Renal cortex interstitium (tissue), 11 donors: ENCODE results near the gene LRCH3. TPM values are rescaled to one million over a fixed set of nuclear protein-coding genes. Genes with fewer than 3 reads are reported as not detected.
A peak's percentile ranks its signal among the peaks of the same experiment; 100 is the strongest.
"Not testable (repeated sequence)": the region's sequence is repeated elsewhere in the genome, so short reads cannot be mapped to it uniquely, and the experiment has no call there.

ENCODE experiments used
- DNase-seq, 11 donors: peaks; one replicate each; pipeline ENCODE4 v3.0.0-alpha.2; 2013; ENCODE audit warnings: low read depth in 9 of 11, low spot score in 4 of 11; ENCODE audit errors: extremely low read depth in 1 of 11
- polyA plus RNA-seq, 3 donors: library from polyadenylated mRNA; unstranded; fragments of 120-200 nt; gene quantifications; one replicate each; pipeline ENCODE4 v1.2.1, GENCODE V29; 2013; ENCODE audit not compliant: insufficient read length in 3 of 3

Gene LRCH3
- polyA plus RNA-seq, 3 donors, result 39.6 to 48.9 (median 39.7) TPM

GRCh38 chr3:197906023-197906849 lies 115.2 kb downstream of the LRCH3 start:
- peak; percentile 73 to 86 (median 78) for DNase-seq

DNA sequence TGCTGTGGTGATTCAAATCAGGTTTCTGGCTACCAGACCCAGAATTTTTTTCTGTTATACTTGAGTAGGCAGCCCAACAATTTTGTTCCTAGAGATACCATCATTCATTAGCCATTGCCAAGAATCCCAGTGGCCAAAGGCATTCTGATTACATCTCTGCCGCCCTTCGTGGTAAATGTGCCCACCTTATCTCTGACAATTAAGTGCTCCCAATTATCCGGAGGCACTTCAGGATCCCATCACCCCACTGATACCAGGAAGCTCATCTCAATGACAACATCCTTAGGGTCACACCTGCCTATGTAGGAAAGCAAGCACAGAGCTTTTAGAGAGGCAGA lies 115.8 kb downstream of the LRCH3 start:
- DNase-seq, result no peak

DNA sequence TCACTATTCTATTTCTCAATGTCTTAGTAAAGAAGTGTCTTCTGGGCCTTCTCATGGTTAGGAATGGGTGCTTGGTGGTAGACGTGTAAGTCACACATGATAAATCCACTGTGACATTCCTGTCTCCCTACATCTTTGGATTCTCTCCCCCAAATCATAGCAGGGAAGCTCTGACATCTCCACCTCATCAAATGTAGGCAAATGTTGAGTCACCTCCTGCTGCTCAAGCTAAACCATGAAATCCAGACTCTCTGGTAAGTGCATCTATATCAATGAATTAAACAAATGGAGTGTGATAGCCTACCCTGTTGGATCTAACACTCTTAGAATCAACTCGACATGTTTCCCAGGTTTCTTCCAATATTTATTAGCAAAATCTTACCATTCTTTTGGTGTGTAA lies 116.1 kb downstream of the LRCH3 start:
- no peak for DNase-seq

GRCh38 chr3:197908550-197908949 lies 117.5 kb downstream of the LRCH3 start:
- not testable (repeated sequence) for DNase-seq

GRCh38 chr3:197908957-197909701 lies 118.1 kb downstream of the LRCH3 start:
- DNase-seq, result no peak

- peak in 1 of 11 donors; percentile 11 for DNase-seq
These were observed 121.9 kb downstream of the LRCH3 start for GRCh38 chr3:197912741-197913476.

- DNase-seq, result no peak
These were observed 122.8 kb downstream of the LRCH3 start for GRCh38 chr3:197913641-197914380.

DNA sequence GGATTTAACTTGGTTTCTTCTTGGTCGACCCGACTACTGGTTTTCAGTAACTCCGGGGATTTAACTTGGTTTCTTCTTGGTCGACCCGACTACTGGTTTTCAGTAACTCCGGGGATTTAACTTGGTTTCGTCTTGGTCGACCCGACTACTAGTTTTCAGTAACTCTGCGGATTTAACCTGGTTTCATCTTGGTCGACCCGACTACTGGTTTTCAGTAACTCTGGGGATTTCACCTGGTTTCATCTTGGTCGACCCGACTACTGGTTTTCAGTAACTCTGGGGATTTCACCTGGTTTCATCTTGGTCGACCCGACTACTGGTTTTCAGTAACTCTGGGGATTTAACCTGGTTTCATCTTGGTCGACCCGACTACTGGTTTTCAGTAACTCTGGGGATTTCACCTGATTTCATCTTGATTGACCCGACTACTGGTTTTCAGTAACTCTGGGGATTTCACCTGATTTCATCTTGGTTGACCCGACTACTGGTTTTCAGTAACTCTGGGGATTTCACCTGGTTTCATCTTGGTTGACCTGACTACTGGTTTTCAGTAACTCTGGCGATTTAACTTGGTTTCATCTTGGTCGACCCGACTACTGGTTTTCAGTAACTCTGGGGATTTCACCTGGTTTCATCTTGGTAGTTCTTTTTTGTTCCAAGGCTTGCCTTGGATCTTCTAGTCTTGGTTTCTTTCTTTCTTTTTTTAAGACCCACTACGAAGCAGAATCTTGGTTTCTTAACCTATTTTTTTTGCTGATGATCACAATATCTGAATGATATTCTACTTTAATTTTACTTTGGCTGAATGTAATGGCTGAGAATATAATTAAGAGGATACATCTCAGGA lies 130.6 kb downstream of the LRCH3 start:
- not testable (repeated sequence) for DNase-seq

GRCh38 chr3:197926418-197926817 lies 135.4 kb downstream of the LRCH3 start:
- no peak for DNase-seq

DNA sequence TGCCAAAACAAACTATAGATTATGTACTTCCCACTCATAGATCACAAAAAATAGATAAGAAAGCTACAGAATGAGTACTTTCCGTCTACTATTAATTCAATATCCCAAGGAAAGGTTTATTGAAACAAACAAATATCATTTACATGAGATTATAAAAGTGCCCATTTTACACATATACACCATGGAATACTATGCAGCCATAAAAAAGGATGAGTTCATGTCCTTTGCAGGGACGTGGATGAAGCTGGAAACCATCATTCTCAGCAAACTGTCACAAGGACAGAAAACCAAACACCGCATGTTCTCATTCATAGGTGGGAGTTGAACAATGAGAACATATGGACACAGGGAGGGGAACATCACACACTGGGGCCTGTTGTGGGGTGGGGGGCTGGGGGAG lies 136.5 kb downstream of the LRCH3 start:
- DNase-seq, result not testable (repeated sequence)

- no peak for DNase-seq
These were observed 145.8 kb downstream of the LRCH3 start for GRCh38 chr3:197936819-197937384.

Other genes starting within 250 kb of the LRCH3 start
- 10 to 100 TPM; 35.6 to 50.6 (median 42.2) TPM for gene BDH1, start 235.3 kb upstream of the LRCH3 start, polyA plus RNA-seq
- gene RUBCN, start 54.4 kb upstream of the LRCH3 start, polyA plus RNA-seq, result 10 to 100 TPM in 2 of 3 donors, 1 to 10 TPM in 1; 9.9 to 14.8 (median 12.4) TPM
- gene FYTTD1, start 41.4 kb upstream of the LRCH3 start, polyA plus RNA-seq, result 100 to 1,000 TPM in 1 of 3 donors, 10 to 100 TPM in 2; 85.0 to 106 (median 97.4) TPM
- gene RPL35A, start 158.9 kb downstream of the LRCH3 start, polyA plus RNA-seq, result 1,000 to 10,000 TPM; 1,629 to 1,778 (median 1,714) TPM
- 10 to 100 TPM in 1 of 3 donors, 1 to 10 TPM in 2; 7.0 to 14.9 (median 9.3) TPM for gene LMLN, start 169.0 kb downstream of the LRCH3 start, polyA plus RNA-seq